Measurements from ENCODE around the gene FAIM2.

Gene FAIM2

GRCh38 chr12:49821373-49822287 is 82.1 kb downstream of the FAIM2 start:
- no peak for DNase-seq

DNA sequence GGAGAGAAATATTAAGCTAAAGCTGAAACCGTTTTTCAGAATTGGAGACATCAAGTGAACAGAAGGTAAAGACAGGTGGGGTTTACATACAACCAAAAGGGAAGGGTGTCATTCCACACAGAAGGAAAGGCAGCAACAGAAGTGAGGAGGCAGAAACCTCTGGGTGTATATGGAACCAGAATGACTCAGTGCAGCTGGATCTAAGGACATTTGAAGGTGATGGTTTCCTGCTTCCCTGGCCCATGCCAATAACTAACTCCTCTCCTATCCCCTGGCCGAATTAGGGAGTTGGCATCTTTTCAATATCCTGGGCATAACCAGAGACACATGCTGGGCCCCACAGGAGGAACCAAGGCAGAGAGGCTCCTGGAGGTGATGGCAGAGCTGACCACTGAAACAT is 83.9 kb downstream of the FAIM2 start:
- no peak for DNase-seq

DNA sequence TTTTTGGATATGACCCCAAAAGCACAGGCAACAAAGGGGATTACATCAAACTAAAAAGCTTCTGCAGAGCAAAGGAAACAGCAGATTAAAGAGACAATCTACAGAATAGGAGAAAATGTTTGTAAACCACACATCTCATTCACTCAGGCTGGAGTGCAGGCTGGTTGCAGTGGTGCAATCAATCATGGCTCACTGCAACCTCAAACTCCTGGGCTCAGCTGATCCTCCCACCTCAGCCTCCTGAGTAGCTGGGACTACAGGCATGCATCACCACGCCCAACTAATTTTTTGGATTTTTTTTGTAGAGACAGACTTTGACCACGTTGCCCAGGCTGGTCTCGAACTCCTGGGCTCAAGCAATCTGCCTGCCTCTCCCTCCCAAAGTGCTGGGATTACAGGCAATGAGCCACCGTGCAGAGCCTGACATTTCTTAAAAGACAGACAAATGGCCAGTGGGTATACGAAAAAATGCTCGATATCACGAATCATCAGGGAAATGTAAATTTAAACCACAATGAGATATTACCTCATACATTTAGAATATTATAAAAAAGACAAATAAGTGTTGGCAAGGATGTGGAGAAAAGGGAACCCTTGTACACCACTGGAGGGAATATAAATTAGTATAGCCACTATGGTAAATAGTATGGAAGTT is 85.3 kb downstream of the FAIM2 start:
- DNase-seq, result no peak
